ENCODE measurements around the gene DOK7.
"Not testable (repeated sequence)": the region's sequence is repeated elsewhere in the genome, so short reads cannot be mapped to it uniquely, and the experiment has no call there.

Gene DOK7

GRCh38 chr4:3511601-3512000, 48.5 kb downstream of the DOK7 start:
- DNase-seq = not testable (repeated sequence)

- no peak for DNase-seq
Measured at GRCh38 chr4:3512279-3512678, 49.2 kb downstream of the DOK7 start.

- DNase-seq = no peak
Measured at GRCh38 chr4:3512719-3513118, 49.6 kb downstream of the DOK7 start.

- DNase-seq = no peak
Measured at GRCh38 chr4:3513807-3514206, 50.7 kb downstream of the DOK7 start.

GRCh38 chr4:3514221-3514780, 51.2 kb downstream of the DOK7 start:
- no peak for DNase-seq

- no peak for DNase-seq
Measured at GRCh38 chr4:3514806-3515501, 51.8 kb downstream of the DOK7 start.

- no peak for DNase-seq
Measured at GRCh38 chr4:3515646-3516045, 52.5 kb downstream of the DOK7 start.

- DNase-seq = no peak
Measured at GRCh38 chr4:3516061-3516835, 53.1 kb downstream of the DOK7 start.

GRCh38 chr4:3516836-3517730, 54.0 kb downstream of the DOK7 start:
- no peak for DNase-seq

- DNase-seq = no peak
Measured at GRCh38 chr4:3517731-3518510, 54.8 kb downstream of the DOK7 start.

GRCh38 chr4:3518511-3518880, 55.4 kb downstream of the DOK7 start:
- no peak for DNase-seq

GRCh38 chr4:3518941-3519340, 55.8 kb downstream of the DOK7 start:
- no peak for DNase-seq

- no peak for DNase-seq
Measured at GRCh38 chr4:3519468-3520264, 56.6 kb downstream of the DOK7 start.

- DNase-seq = no peak
Measured at GRCh38 chr4:3520276-3520675, 57.2 kb downstream of the DOK7 start.

- DNase-seq = no peak
Measured at GRCh38 chr4:3520796-3521600, 57.9 kb downstream of the DOK7 start.

- no peak for DNase-seq
Measured at GRCh38 chr4:3521621-3522325, 58.7 kb downstream of the DOK7 start.

- no peak for DNase-seq
Measured at GRCh38 chr4:3522326-3522640, 59.2 kb downstream of the DOK7 start.

- no peak for DNase-seq
Measured at GRCh38 chr4:3522651-3523050, 59.5 kb downstream of the DOK7 start.

GRCh38 chr4:3523146-3523627, 60.1 kb downstream of the DOK7 start:
- DNase-seq = no peak

- no peak for DNase-seq
Measured at GRCh38 chr4:3523628-3524221, 60.6 kb downstream of the DOK7 start.
